ENCODE results near the gene NEIL3. TPM values are rescaled to one million over a fixed set of nuclear protein-coding genes. Genes with fewer than 3 reads are reported as not detected.

NEIL3 gene
- total RNA-seq, 1 experiment from 2014 or later: 10.6 TPM

- Mint-ChIP-seq H3K36me3 (ENCODE audit: insufficient read depth, unreplicated experiment) (no peaks in the 10 kb centered on the region), H3K27me3 (ENCODE audit: unreplicated experiment) (no peaks in the 10 kb centered on the region), H3K4me3 (ENCODE audit: low read depth, unreplicated experiment) (no peak overlapping the region), H3K9me3 (ENCODE audit: low read depth, unreplicated experiment) (no peaks in the 10 kb centered on the region), H3K27ac (ENCODE audit: unreplicated experiment) (no peak overlapping the region), H3K4me1 (ENCODE audit: low read depth, unreplicated experiment) (no peaks in the 10 kb centered on the region)
- no peak for DNase-seq
- TF ChIP-seq CTCF (IDR thresholded peaks at IDR 0.05; ENCODE audit: unreplicated experiment): no peak
- CTCF ChIA-PET: no interaction called here
- intact Hi-C loops (cut with micrococcal nuclease; ENCODE audit: unreplicated experiment): no loop called here
- BruUV-seq (replicated peaks): no TSS peak
Measured at GRCh38 chr4:177266506-177266905, 43.2 kb upstream of the NEIL3 start.

GRCh38 chr4:177267911-177268310 lies 41.8 kb upstream of the NEIL3 start:
- intact Hi-C loops (cut with micrococcal nuclease; ENCODE audit: unreplicated experiment): no loop called here
- CTCF ChIA-PET: no interaction called here
- DNase-seq: no peak
- TF ChIP-seq CTCF (IDR thresholded peaks at IDR 0.05; ENCODE audit: unreplicated experiment): no peak
- Mint-ChIP-seq H3K4me3 (ENCODE audit: low read depth, unreplicated experiment) (no peak overlapping the region), H3K9me3 (ENCODE audit: low read depth, unreplicated experiment) (no peaks in the 10 kb centered on the region), H3K36me3 (ENCODE audit: insufficient read depth, unreplicated experiment) (no peaks in the 10 kb centered on the region), H3K4me1 (ENCODE audit: low read depth, unreplicated experiment) (no peaks in the 10 kb centered on the region), H3K27me3 (ENCODE audit: unreplicated experiment) (no peaks in the 10 kb centered on the region), H3K27ac (ENCODE audit: unreplicated experiment) (no peak overlapping the region)
- no TSS peak for BruUV-seq (replicated peaks)

- no peaks in the 10 kb centered on the region for H3K4me1 Mint-ChIP-seq (ENCODE audit: low read depth, unreplicated experiment)
- no peaks in the 10 kb centered on the region for H3K27me3 Mint-ChIP-seq (ENCODE audit: unreplicated experiment)
- no peak overlapping the region for H3K27ac Mint-ChIP-seq (ENCODE audit: unreplicated experiment)
- no peak overlapping the region for H3K4me3 Mint-ChIP-seq (ENCODE audit: low read depth, unreplicated experiment)
- H3K9me3 Mint-ChIP-seq (ENCODE audit: low read depth, unreplicated experiment): no peaks in the 10 kb centered on the region
- DNase-seq: no peak
- intact Hi-C loops (cut with micrococcal nuclease; ENCODE audit: unreplicated experiment): no loop called here
- no peaks in the 10 kb centered on the region for H3K36me3 Mint-ChIP-seq (ENCODE audit: insufficient read depth, unreplicated experiment)
- CTCF ChIA-PET: no interaction called here
- no peak for TF ChIP-seq CTCF (IDR thresholded peaks at IDR 0.05; ENCODE audit: unreplicated experiment)
- no TSS peak for BruUV-seq (replicated peaks)
Measured at GRCh38 chr4:177271091-177271490, 38.6 kb upstream of the NEIL3 start.

GRCh38 chr4:177271915-177272766 lies 37.5 kb upstream of the NEIL3 start:
- Mint-ChIP-seq H3K9me3 (ENCODE audit: low read depth, unreplicated experiment) (no peaks in the 10 kb centered on the region), H3K27ac (ENCODE audit: unreplicated experiment) (no peak overlapping the region), H3K36me3 (ENCODE audit: insufficient read depth, unreplicated experiment) (no peaks in the 10 kb centered on the region), H3K4me1 (ENCODE audit: low read depth, unreplicated experiment) (no peaks in the 10 kb centered on the region), H3K27me3 (ENCODE audit: unreplicated experiment) (no peaks in the 10 kb centered on the region), H3K4me3 (ENCODE audit: low read depth, unreplicated experiment) (no peak overlapping the region)
- BruUV-seq (replicated peaks): no TSS peak
- CTCF ChIA-PET: no interaction called here
- TF ChIP-seq CTCF (IDR thresholded peaks at IDR 0.05; ENCODE audit: unreplicated experiment): no peak
- DNase-seq: no peak
- intact Hi-C loops (cut with micrococcal nuclease; ENCODE audit: unreplicated experiment): no loop called here

Measured in Calu3 (cell line).